Superior temporal gyrus (tissue), 1 donor: ENCODE results near the gene CCNF.

Source experiments
- DNase-seq: peaks from one replicate; pipeline ENCODE4 v3.0.0-alpha.2; 2016; ENCODE audit errors: extremely low spot score

The CCNF gene

GRCh38 chr16:2456551-2457153, 27.4 kb downstream of the CCNF start:
- no peak for DNase-seq

DNA sequence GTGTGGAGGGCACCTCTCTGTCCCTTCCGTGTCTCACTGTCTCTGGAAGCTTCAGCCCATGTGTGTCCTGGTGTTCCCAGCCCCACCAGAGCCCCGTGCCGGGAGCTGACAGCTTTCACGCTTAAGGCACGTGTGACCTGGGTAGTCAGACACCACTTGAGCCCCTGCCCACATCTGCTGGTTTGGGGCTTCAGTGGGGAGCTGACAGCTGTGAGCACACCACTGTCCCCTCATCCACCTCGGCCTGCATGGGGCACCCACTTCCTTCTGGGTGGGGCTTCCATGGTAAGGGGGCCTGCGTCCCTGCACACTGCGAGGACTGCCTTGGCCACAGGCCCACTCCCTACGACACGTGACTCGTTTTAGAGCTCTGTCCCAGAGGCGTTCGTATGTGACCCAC, 28.0 kb downstream of the CCNF start:
- no peak for DNase-seq

- no peak for DNase-seq
These were observed 28.7 kb downstream of the CCNF start for GRCh38 chr16:2457946-2458345.

DNA sequence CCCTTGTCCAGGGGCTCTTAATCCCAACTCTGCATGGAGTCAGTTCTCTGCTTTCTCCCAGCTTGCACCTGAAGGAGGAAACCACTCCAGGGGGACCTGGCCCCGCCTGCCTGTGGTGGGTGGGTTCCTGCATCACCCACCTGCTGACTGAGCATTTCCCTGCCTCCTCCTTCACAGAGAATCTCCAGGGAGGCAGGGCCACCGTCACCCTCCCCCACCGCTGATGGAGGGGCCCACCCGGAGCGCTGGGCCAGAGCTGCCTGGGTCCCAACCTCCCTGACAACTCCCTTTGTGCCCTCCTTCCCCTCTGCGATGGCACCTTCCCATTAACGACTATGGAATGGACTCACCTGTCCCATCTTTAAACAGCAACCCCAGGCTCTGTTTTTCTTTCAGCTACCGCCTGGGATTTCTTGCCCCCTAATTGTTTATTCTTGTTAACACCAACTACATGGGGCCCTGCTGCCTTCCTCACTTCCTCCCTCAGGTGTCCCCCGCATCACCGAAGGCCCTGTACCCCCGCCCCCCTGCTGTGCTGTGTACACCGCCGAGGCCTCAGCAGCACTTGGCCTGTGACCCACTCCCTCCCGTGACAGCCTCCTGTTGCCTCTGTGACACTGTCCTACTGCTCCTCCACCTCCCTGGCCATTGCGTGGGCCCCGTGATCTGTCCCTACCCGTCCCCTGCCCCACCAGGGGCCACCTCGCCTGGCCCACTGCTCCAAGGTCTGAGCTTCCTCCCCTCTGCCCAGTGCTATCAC, 29.8 kb downstream of the CCNF start:
- no peak for DNase-seq

- peak; percentile 95 for DNase-seq
These were observed 30.6 kb downstream of the CCNF start, which contains the start of gene TEDC2 for GRCh38 chr16:2459647-2460390. Gene TEDC2 (plus strand): TSS chr16:2460109. CDS start chr16:2460145, 36 bp downstream.

DNA sequence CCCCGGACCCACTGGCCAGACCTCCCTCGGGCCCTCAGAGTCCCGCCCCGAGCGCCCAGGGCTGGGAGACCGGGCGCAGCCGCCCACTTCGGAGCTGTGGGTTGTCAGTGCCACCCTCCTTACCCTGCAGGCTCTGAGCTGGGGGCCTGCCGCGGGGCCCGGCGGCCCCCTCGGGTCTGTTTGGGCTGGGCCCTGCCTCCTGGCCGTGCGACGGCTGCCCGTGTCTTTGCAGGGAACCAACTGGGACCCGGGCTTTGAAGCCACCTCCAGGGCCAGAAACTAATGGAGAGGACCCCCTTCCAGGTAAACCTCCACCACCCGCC, 31.1 kb downstream of the CCNF start:
- DNase-seq, result no peak

DNA sequence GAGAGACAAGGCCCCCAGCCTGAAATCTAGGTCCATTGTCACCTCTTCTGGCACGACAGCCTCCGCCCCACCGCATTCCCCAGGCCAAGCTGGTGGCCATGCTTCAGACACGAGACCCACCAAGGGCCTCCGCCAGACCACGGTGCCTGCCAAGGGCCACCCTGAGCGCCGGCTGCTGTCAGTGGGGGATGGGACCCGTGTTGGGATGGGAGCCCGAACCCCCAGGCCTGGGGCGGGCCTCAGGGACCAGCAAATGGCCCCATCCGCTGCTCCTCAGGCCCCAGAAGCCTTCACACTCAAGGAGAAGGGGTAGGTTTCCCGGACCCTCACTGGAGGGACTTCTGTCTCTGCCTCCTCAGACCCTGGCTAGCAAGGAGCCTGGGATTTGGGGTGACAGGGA, 31.7 kb downstream of the CCNF start:
- no peak for DNase-seq

- DNase-seq, result no peak
These were observed 33.0 kb downstream of the CCNF start for GRCh38 chr16:2462031-2462866.

DNA sequence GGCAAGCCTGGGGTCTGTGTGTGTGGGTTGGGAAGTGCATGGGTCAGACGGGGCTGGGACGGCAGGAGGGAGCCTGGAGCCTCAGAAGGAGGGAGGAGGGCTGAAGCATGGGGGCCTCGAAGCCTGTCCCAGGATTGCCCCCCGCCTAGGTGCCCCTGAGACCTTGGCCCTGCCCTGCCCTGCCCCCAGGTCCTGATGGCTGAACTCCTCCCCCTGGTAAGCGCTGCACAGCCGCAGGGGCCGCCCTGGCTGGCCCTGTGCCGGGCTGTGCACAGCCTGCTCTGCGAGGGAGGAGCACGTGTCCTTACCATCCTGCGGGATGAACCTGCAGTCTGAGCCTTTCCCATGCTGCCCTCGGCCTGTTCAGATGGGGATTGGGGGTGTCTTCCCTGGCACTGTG, 35.1 kb downstream of the CCNF start:
- no peak for DNase-seq

DNA sequence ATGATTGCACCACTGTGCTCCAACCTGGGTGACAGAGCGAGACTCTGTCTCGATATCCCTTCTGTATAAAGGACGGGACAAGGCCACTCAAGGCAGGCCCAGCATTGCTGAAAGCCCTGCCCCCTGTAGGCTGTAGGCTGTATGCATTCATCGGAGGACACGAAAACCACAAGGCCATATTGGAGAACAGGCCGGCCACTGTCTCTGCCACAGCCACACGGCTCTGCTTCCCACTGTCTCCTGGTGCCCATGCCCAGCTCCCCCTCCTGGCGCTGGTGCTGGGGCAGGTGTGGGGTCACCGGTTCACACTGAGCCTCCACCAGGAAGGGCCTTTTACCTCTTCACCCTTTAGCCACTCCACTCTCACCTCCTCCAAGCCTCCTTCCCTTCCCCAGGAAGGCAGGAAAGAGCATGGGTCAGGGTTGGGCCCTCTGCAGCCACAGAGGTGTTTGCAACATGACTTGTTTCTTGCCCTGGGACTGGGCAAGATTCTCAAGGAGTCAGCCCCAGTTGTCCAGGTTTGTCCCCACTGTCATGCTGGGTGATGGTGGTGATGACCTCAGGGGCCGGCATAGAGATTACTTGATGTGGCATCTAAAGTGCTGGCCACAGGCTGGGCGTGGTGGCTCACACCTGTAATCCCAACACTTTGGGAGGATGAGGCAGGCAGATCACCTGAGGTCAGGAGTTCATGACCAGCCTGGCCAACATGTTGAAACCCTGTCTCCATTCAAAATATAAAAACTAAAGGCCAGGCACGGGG, 36.6 kb downstream of the CCNF start:
- no peak for DNase-seq

DNA sequence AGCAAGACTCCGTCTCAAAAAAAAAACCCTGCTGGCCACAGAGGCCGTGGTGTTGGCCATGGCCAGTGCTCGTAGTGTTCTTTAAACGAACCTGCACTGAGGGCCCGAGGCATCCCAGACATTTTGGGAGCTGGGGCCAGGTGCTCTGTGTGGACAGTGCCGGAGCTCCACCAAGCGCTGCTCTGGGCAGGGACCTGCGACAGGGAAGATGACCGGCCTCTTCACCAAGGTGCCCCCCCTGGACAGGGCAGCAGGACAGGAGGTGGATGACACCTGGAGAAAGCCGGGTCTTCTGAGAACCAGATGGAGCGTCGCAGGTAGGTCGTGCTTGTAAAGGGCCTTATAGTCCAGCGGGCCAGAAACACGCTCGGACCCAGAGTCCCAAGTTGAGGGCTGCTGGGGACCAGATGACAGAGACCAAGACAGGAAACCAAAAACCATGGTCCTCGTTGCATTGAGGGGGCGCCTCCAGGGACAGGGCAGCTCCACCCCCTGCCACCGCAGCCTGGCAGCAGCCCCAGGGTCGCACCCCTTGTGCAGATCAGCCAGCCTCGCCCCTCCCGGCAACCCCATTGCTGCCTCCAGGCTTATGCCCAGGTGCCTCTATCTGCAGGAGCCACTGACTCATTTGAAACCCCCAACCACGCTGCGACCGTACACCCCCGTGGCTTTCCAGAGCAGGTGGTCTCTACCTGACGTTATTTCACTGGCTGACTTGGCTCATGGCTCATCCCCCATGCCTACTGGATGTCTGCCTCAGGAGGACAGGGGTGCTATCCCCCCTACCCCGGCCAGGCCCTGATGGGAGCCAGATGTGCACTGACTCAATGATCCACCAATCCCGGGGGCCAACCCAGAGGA, 37.6 kb downstream of the CCNF start:
- no peak for DNase-seq

- DNase-seq, result no peak
These were observed 38.4 kb downstream of the CCNF start for GRCh38 chr16:2467528-2468232.

- no peak for DNase-seq
These were observed 39.0 kb downstream of the CCNF start for GRCh38 chr16:2468233-2468724.

GRCh38 chr16:2468725-2469398, 39.6 kb downstream of the CCNF start:
- DNase-seq, result no peak

- DNase-seq, result no peak
These were observed 40.4 kb downstream of the CCNF start for GRCh38 chr16:2469399-2470233.

DNA sequence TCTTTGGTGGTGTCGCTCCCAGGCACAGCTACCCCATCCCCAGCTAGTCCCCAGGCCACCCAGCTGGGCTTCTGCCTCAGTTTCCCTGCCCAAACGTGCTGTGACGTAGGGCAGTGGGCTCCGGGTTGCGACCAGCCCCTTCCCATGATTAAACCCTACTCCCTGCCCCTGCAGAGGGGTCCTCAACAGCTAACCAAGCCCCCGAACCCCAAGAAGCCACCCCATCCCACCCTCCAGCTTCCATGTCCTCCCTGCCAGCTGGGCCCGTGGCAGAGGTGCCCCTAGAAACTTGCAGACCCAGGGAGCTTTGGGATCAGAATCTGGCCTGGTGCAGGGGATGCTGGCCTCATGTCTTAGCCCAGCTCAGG, 41.0 kb downstream of the CCNF start:
- no peak for DNase-seq

DNA sequence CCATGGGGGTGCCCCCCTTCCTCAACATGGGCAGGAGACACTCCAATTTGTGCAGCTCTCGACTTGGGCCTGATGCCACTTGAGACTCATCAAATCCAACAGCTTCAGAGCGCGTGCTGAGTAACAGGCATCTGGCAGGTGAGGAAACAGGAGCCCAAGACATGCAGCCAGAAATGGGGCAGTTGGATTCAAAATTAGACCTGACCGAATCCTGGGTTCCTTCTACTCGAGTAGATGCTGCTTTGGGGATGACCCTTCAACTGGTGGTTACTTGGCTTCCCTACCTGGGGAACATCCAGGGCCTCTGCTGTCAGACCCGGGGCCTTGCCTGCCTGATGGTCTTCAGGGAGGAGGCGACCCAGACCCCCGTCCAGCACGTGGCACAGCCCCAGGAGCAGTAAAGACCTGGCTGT, 41.4 kb downstream of the CCNF start:
- no peak for DNase-seq

DNA sequence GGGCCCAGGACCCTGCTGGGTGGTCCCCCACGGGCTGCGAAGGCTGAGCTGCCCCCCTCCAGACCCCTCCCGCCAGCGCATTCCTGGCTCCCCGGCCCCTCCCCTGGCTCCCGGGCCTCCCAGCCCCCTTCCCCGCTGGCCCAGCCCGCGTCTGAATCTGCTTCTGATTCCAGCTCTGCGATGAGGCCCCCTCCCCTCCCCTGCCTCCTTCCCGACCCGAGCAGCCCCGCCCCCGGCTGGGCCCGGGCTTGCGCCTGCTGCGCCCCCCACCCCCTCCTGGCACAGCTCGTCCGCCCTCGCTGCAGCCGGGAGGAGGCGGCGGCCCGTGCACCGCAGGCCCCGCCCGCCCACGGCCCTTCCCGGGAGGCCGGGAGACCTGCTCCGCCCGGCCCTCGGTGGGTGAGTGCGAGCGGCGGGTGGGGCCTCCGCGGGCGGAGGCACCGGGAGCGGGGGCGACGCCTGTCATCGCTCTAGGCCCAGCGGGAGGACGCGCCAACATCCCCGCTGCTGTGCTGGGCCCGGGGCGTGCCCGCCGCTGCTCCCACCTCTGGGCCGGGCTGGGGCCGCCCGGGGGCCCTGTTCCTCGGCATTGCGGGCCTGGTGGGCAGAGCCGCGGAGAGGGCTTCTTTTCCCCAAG, 41.9 kb downstream of the CCNF start, which contains the start of gene NTN3:
Gene NTN3, plus strand, starts transcription at position 282 of the 637 bp plus-strand sequence. CDS start 405 bp downstream, outside the sequence.
- no peak for DNase-seq
